Measurements from ENCODE around the gene SERPINC1.

Gene SERPINC1

DNA sequence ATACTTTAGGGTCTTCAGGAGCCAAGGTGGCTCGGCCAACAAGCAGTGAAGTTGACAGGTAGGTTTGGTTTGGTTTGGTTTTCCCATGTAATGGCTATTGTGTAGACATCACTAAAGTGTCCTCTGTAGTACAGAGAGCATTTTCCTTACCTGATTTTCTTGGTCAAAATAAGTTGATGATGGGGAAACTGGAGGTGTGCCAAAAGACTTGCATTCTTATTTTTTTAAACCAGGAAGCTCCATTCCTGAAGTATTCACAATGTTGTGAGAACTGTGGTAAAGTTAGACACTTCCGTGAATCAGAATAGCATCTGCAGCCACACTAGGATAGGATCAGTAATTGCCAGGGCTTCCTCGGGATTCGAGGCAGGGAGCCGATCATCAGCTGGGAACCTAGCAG, 46.0 kb downstream of the SERPINC1 start:
- Histone ChIP-seq H3K4me2 (ENCODE audit: low read length) (0 out of 2 replicates have a peak overlapping the region, but pooled peaks have one; percentile 74), H3K9me3 (ENCODE audit: insufficient read depth, low read length) (no peaks in the 10 kb centered on the region), H3K36me3 (replicated peaks; ENCODE audit: low read depth, low read length) (peaks cover 23% of the 10 kb centered on the region), H3K4me3 (ENCODE audit: low read length) (no peak overlapping the region), H4K20me1 (ENCODE audit: insufficient read depth, low read length) (peaks cover 9% of the 10 kb centered on the region), H3K79me2 (ENCODE audit: low read length) (peaks cover 21% of the 10 kb centered on the region), H2AFZ (ENCODE audit: low read depth, low read length) (no peak overlapping the region), H3K9ac (ENCODE audit: low read length) (no peak overlapping the region), H3K27ac (ENCODE audit: low read length) (0 out of 2 replicates have a peak overlapping the region, but pooled peaks have one; percentile 84), H3K4me1 (ENCODE audit: low read length) (peaks cover 32% of the 10 kb centered on the region), H3K27me3 (ENCODE audit: low read depth, low read length) (no peaks in the 10 kb centered on the region)
- no peak for TF ChIP-seq CTCF (IDR thresholded peaks at IDR 0.05; ENCODE audit: low read depth, low read length)
- TF ChIP-seq EZH2phosphoT487 (IDR thresholded peaks at IDR 0.05; ENCODE audit: low read depth), result no peak

DNA sequence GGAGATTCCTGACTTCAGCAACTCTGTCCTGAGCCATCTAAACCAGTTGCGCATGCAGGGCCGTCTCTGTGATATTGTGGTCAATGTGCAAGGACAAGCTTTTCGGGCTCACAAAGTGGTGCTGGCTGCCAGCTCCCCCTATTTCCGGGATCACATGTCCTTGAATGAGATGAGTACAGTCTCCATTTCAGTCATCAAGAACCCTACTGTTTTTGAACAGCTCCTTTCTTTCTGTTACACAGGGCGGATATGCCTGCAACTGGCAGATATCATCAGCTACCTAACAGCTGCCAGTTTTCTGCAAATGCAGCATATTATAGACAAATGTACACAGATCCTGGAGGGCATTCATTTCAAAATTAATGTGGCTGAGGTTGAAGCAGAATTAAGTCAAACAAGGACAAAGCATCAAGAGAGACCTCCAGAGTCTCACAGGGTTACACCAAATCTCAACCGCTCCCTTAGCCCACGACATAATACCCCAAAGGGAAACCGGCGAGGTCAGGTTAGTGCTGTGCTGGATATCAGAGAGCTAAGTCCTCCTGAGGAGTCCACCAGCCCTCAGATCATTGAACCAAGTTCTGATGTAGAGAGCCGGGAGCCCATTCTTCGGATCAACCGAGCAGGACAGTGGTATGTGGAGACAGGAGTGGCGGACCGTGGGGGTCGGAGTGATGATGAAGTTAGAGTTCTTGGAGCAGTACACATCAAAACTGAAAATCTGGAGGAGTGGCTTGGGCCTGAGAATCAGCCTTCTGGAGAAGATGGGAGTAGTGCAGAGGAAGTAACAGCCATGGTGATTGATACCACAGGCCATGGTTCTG, 46.7 kb downstream of the SERPINC1 start:
- Histone ChIP-seq H3K4me1 (ENCODE audit: low read length) (peaks cover 38% of the 10 kb centered on the region), H3K9ac (ENCODE audit: low read length) (peak overlapping the region; percentile 86), H3K27me3 (ENCODE audit: low read depth, low read length) (no peaks in the 10 kb centered on the region), H3K79me2 (ENCODE audit: low read length) (peaks cover 27% of the 10 kb centered on the region), H3K4me2 (ENCODE audit: low read length) (peak overlapping the region; percentile 74), H3K4me3 (ENCODE audit: low read length) (peak overlapping the region; percentile 90), H3K27ac (ENCODE audit: low read length) (peak overlapping the region; percentile 84), H4K20me1 (ENCODE audit: insufficient read depth, low read length) (peaks cover 15% of the 10 kb centered on the region), H3K36me3 (replicated peaks; ENCODE audit: low read depth, low read length) (peaks cover 29% of the 10 kb centered on the region), H3K9me3 (ENCODE audit: insufficient read depth, low read length) (no peaks in the 10 kb centered on the region), H2AFZ (ENCODE audit: low read depth, low read length) (peak overlapping the region; percentile 49)
- no peak for TF ChIP-seq EZH2phosphoT487 (IDR thresholded peaks at IDR 0.05; ENCODE audit: low read depth)
- TF ChIP-seq CTCF (IDR thresholded peaks at IDR 0.05; ENCODE audit: low read depth, low read length), result no peak

DNA sequence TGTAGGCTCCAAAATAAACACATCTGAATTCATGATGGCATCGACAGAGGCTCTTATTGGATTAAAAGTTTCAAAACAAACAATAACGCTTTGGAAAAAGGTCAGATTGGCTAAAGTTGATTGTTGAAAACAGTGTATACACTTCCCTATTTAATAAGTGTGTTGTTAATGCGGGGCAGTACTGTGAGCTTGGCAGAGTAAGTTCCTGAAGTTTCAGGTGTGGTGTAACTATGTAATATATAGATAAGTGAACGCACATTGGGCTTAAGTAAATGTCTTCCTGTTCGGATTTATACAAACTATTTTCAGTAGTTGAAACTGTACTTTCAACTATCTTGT, 48.1 kb downstream of the SERPINC1 start:
- H4K20me1 ChIP-seq (ENCODE audit: insufficient read depth, low read length), result peaks cover 30% of the 10 kb centered on the region
- peak overlapping the region; percentile 90 for H3K4me3 ChIP-seq (ENCODE audit: low read length)
- no peak for TF ChIP-seq CTCF (IDR thresholded peaks at IDR 0.05; ENCODE audit: low read depth, low read length)
- TF ChIP-seq EZH2phosphoT487 (IDR thresholded peaks at IDR 0.05; ENCODE audit: low read depth), result no peak
- peak overlapping the region; percentile 86 for H3K9ac ChIP-seq (ENCODE audit: low read length)
- H3K4me1 ChIP-seq (ENCODE audit: low read length), result peaks cover 53% of the 10 kb centered on the region
- H3K4me2 ChIP-seq (ENCODE audit: low read length), result peak overlapping the region; percentile 74
- peaks cover 37% of the 10 kb centered on the region for H3K79me2 ChIP-seq (ENCODE audit: low read length)
- peaks cover 41% of the 10 kb centered on the region for H3K36me3 ChIP-seq (replicated peaks; ENCODE audit: low read depth, low read length)
- H2AFZ ChIP-seq (ENCODE audit: low read depth, low read length), result peak overlapping the region; percentile 49; the same call in 1 of the 2 replicates
- H3K9me3 ChIP-seq (ENCODE audit: insufficient read depth, low read length), result no peaks in the 10 kb centered on the region
- H3K27me3 ChIP-seq (ENCODE audit: low read depth, low read length), result no peaks in the 10 kb centered on the region
- peak overlapping the region; percentile 84 for H3K27ac ChIP-seq (ENCODE audit: low read length)

DNA sequence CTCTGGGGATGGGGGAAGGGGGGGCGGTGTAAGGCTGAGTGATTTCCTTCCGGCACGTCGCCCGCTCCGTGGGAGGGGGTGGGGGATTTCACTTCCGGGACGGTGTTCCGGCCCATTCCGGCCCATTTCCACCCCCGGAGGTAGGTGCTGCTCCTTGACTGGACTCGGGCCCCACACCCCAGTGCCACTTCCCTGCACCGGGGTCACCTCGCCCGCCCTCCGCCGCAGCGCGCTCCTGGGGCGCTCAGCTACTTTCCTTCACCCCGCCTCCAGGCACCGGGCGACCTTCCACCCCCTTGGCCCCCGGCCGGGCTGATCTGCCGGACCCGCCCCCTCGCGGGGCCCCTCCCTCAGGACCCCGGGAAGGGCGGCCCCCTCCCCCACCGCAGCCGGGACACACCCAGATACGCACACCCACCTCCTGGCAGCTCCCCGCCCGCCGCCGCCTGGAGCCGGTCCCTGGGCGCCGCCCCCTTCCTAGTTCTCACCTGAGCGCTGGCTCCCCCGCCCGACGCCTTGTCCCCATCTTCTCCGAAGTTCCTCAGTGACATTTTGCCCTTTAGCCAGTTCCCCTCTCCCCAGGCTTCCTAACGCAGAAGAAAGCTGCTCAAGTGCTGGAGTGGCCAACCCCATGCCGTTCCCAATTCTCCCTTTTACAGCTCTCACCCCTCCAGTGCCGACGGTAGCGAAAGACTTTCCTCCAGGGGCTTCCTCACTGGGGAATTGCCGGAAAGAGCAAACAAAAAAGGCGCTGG, 48.7 kb downstream of the SERPINC1 start, which contains the start of gene ZBTB37:
Gene ZBTB37 (plus strand): TSS at position 115 of the 755 bp plus-strand sequence. CDS start 1,846 bp downstream, outside the sequence.
- Histone ChIP-seq H2AFZ (ENCODE audit: low read depth, low read length) (peak within 1 kb of the TSS; percentile 49; the same call in 1 of the 2 replicates), H3K27ac (ENCODE audit: low read length) (peak within 1 kb of the TSS; percentile 84), H3K79me2 (ENCODE audit: low read length) (peaks cover 37% of the 10 kb centered on the region), H4K20me1 (ENCODE audit: insufficient read depth, low read length) (peaks cover 36% of the 10 kb centered on the region), H3K9ac (ENCODE audit: low read length) (peak within 1 kb of the TSS; percentile 90), H3K36me3 (replicated peaks; ENCODE audit: low read depth, low read length) (peaks cover 47% of the 10 kb centered on the region), H3K9me3 (ENCODE audit: insufficient read depth, low read length) (no peaks in the 10 kb centered on the region), H3K27me3 (ENCODE audit: low read depth, low read length) (no peaks in the 10 kb centered on the region), H3K4me3 (ENCODE audit: low read length) (peak within 1 kb of the TSS; percentile 90), H3K4me2 (ENCODE audit: low read length) (peak within 1 kb of the TSS; percentile 95), H3K4me1 (ENCODE audit: low read length) (peaks cover 55% of the 10 kb centered on the region)
- peak; percentile 30; the same call in 1 of the 2 replicates for TF ChIP-seq CTCF (IDR thresholded peaks at IDR 0.05; ENCODE audit: low read depth, low read length)
- no peak for TF ChIP-seq EZH2phosphoT487 (IDR thresholded peaks at IDR 0.05; ENCODE audit: low read depth)
